CD4-positive, alpha-beta T cell treated with Interleukin-15 for 1 hour (primary cell): ENCODE data around the gene CWC27.
"Not testable (repeated sequence)": the region's sequence is repeated elsewhere in the genome, so short reads cannot be mapped to it uniquely, and the experiment has no call there.

Experiments
- DNase-seq: peaks from one replicate; pipeline ENCODE4 v3.0.0-alpha.2; 2020

Gene CWC27

GRCh38 chr5:64840958-64841357 is 72.2 kb downstream of the CWC27 start:
- DNase-seq: no peak

- DNase-seq: no peak
Measured at GRCh38 chr5:64853777-64854176, 85.0 kb downstream of the CWC27 start.

- no peak for DNase-seq
Measured at GRCh38 chr5:64854855-64855254, 86.1 kb downstream of the CWC27 start.

- DNase-seq: no peak
Measured at GRCh38 chr5:64859881-64860280, 91.2 kb downstream of the CWC27 start.

- no peak for DNase-seq
Measured at GRCh38 chr5:64861281-64861680, 92.6 kb downstream of the CWC27 start.

- no peak for DNase-seq
Measured at GRCh38 chr5:64864171-64864570, 95.4 kb downstream of the CWC27 start.

GRCh38 chr5:64865662-64866061 is 96.9 kb downstream of the CWC27 start:
- no peak for DNase-seq

GRCh38 chr5:64869419-64869818 is 100.7 kb downstream of the CWC27 start:
- DNase-seq: no peak

- no peak for DNase-seq
Measured at GRCh38 chr5:64872044-64872443, 103.3 kb downstream of the CWC27 start.

GRCh38 chr5:64873441-64873840 is 104.7 kb downstream of the CWC27 start:
- DNase-seq: no peak

- DNase-seq: no peak
Measured at GRCh38 chr5:64874753-64875152, 106.0 kb downstream of the CWC27 start.

- no peak for DNase-seq
Measured at GRCh38 chr5:64876203-64876602, 107.5 kb downstream of the CWC27 start.

GRCh38 chr5:64880821-64881220 is 112.1 kb downstream of the CWC27 start:
- DNase-seq: no peak

- DNase-seq: no peak
Measured at GRCh38 chr5:64883912-64884311, 115.2 kb downstream of the CWC27 start.

GRCh38 chr5:64884541-64884940 is 115.8 kb downstream of the CWC27 start:
- no peak for DNase-seq

- no peak for DNase-seq
Measured at GRCh38 chr5:64887910-64888309, 119.2 kb downstream of the CWC27 start.

GRCh38 chr5:64895748-64896147 is 127.0 kb downstream of the CWC27 start:
- no peak for DNase-seq

- no peak for DNase-seq
Measured at GRCh38 chr5:64899838-64900237, 131.1 kb downstream of the CWC27 start.

- DNase-seq: no peak
Measured at GRCh38 chr5:64900618-64901017, 131.9 kb downstream of the CWC27 start.

GRCh38 chr5:64907399-64907798 is 138.7 kb downstream of the CWC27 start:
- DNase-seq: not testable (repeated sequence)

- no peak for DNase-seq
Measured at GRCh38 chr5:64914396-64914795, 145.7 kb downstream of the CWC27 start.

- DNase-seq: no peak
Measured at GRCh38 chr5:64918083-64918482, 149.4 kb downstream of the CWC27 start.

- no peak for DNase-seq
Measured at GRCh38 chr5:64921386-64921785, 152.7 kb downstream of the CWC27 start.

GRCh38 chr5:64923151-64923685 is 154.5 kb downstream of the CWC27 start:
- DNase-seq: no peak

- no peak for DNase-seq
Measured at GRCh38 chr5:64925123-64925522, 156.4 kb downstream of the CWC27 start.

- DNase-seq: no peak
Measured at GRCh38 chr5:64929833-64930232, 161.1 kb downstream of the CWC27 start.
